CD4-positive, alpha-beta T cell (primary cell): Measurements from ENCODE around the gene HMGA1. TPM values are rescaled to one million over a fixed set of nuclear protein-coding genes. Genes with fewer than 3 reads are reported as not detected.
A peak's percentile ranks its signal among the peaks of the same experiment; 100 is the strongest.

Source experiments
- ATAC-seq: fragments of 200-7000 bp; cut with Tn5 transposase; one replicate; pipeline ENCODE4 v1.10.0; 2022; ENCODE audit warnings: mild to moderate bottlenecking; ENCODE audit not compliant: poor library complexity
- CTCF ChIA-PET: fragments of 350-600 bp; sonication (Branson Sonifier 250); formaldehyde crosslinking; loops from one replicate; lab custom pipeline; 2021; ENCODE audit warnings: antibody characterized with exemption, inconsistent platforms; lab: Charles Lee
- POLR2A ChIA-PET: fragments of 350-600 bp; sonication (Branson Sonifier 250); formaldehyde crosslinking; loops from one replicate; lab custom pipeline; 2021; ENCODE audit warnings: antibody characterized with exemption, inconsistent platforms; lab: Charles Lee
- DNase-seq, 14 experiments: peaks; one replicate each; pipeline ENCODE4 v3.0.0-alpha.2; 2013 to 2020; ENCODE audit warnings: mixed read lengths in 2 of 14
- H3K27ac ChIP-seq, 2 donors: one replicate each; pipeline versions ENCODE4 v1.5.1 to v1.7.0; 2013; ENCODE audit warnings: low read length in 2 of 2, low read depth in 1 of 2, mild to moderate bottlenecking in 1 of 2
- H3K27me3 ChIP-seq, 2 experiments: 1 replicate in 1 of 2; 2 replicates in 1 of 2; pipeline versions ENCODE4 v1.6.1 to v1.7.0; 2013; ENCODE audit warnings: low read length in 2 of 2, control low read depth in 1 of 2, mild to moderate bottlenecking in 1 of 2, moderate library complexity in 1 of 2; ENCODE audit not compliant: insufficient read depth in 2 of 2, control insufficient read depth in 1 of 2
- H3K36me3 ChIP-seq: one replicate; pipeline ENCODE4 v1.6.1; 2013; ENCODE audit warnings: low read length, control low read depth; ENCODE audit not compliant: insufficient read depth
- H3K4me1 ChIP-seq: one replicate; pipeline ENCODE4 v1.6.1; 2013; ENCODE audit warnings: low read length, control low read depth; ENCODE audit not compliant: insufficient read depth
- H3K4me3 ChIP-seq: one replicate; pipeline ENCODE4 v1.5.1; 2013; ENCODE audit warnings: mild to moderate bottlenecking, low read length, moderate library complexity
- H3K9me3 ChIP-seq, 2 experiments: 1 replicate in 1 of 2; 2 replicates in 1 of 2; pipeline versions ENCODE4 v1.6.1 to v1.7.0; 2013; ENCODE audit warnings: low read length in 2 of 2, mild to moderate bottlenecking in 2 of 2, control low read depth in 1 of 2, moderate library complexity in 1 of 2; ENCODE audit not compliant: control insufficient read depth in 1 of 2, insufficient read depth in 1 of 2
- H3K27ac Mint-ChIP-seq: one replicate; pipeline ENCODE4 v1.8.0; 2020; ENCODE audit warnings: mixed read lengths
- H3K27me3 Mint-ChIP-seq: one replicate; pipeline ENCODE4 v1.8.0; 2021; ENCODE audit warnings: mixed read lengths
- H3K36me3 Mint-ChIP-seq: one replicate; pipeline ENCODE4 v1.8.0; 2021; ENCODE audit warnings: low read depth, mixed read lengths
- H3K4me1 Mint-ChIP-seq: one replicate; pipeline ENCODE4 v1.8.0; 2021; ENCODE audit warnings: low read depth, mixed read lengths
- H3K4me3 Mint-ChIP-seq: one replicate; pipeline ENCODE4 v1.8.0; 2020; ENCODE audit warnings: mild to moderate bottlenecking, mixed read lengths
- H3K9me3 Mint-ChIP-seq: one replicate; pipeline ENCODE4 v1.8.0; 2020; ENCODE audit warnings: mixed read lengths
- CTCF ChIP-seq: fragments of 200-600 bp; IDR thresholded peaks from one replicate; pipeline ENCODE4 v1.8.0; 2022; ENCODE audit warnings: antibody characterized with exemption, mild to moderate bottlenecking
- intact Hi-C, 2 experiments: fragments of 100-400 bp; cut with DNase I in 1 of 2; cut with micrococcal nuclease in 1 of 2; formaldehyde crosslinking; loops; one replicate each; pipeline versions ENCODE4 v1.15.1 to v1.9.0; 2023 to 2025; cut with DNase I, micrococcal nuclease
- total RNA-seq, 174 experiments: library from RNA in 2 of 174; stranded (reverse) in 2 of 174; gene quantifications; one replicate each; pipeline ENCODE4 v1.2.3 and lab custom pipeline; 2021 to 2026

The HMGA1 gene
- total RNA-seq, 2 experiments from 2014 or later = 102 to 107 TPM

GRCh38 chr6:34227761-34228421 is 8.8 kb upstream of the HMGA1 start:
- Mint-ChIP-seq H3K27ac (no peak overlapping the region), H3K9me3 (no peaks in the 10 kb centered on the region), H3K4me3 (no peak overlapping the region), H3K4me1 (peaks cover 6% of the 10 kb centered on the region), H3K36me3 (no peaks in the 10 kb centered on the region), H3K27me3 (no peaks in the 10 kb centered on the region)
- ATAC-seq (no peak), DNase-seq (no peak)
- TF ChIP-seq CTCF = no peak
- ChIA-PET CTCF (no interaction called here), POLR2A (interaction anchor here (2.4 kb wide), 1 partner anchor 9 kb away, joined by 10 read pairs; the partner anchor contains the start of gene HMGA1)
- H3K4me3 ChIP-seq = no peak overlapping the region
- H3K27me3 ChIP-seq = no peaks in the 10 kb centered on the region
- peaks cover 20% of the 10 kb centered on the region for H3K4me1 ChIP-seq
- intact Hi-C loops = no loop called here
- H3K27ac ChIP-seq = no peak overlapping the region
- H3K9me3 ChIP-seq = no peaks in the 10 kb centered on the region
- H3K36me3 ChIP-seq = no peaks in the 10 kb centered on the region

- DNase-seq = no peak
- Histone ChIP-seq H3K36me3 (no peaks in the 10 kb centered on the region), H3K27ac (no peak overlapping the region), H3K4me1 (peaks cover 4% of the 10 kb centered on the region), H3K4me3 (no peak overlapping the region), H3K9me3 (no peaks in the 10 kb centered on the region), H3K27me3 (no peaks in the 10 kb centered on the region)
- ChIA-PET CTCF (no interaction called here), POLR2A (no interaction called here)
- ATAC-seq = no peak
- Mint-ChIP-seq H3K9me3 (no peaks in the 10 kb centered on the region), H3K27me3 (no peaks in the 10 kb centered on the region), H3K36me3 (no peaks in the 10 kb centered on the region), H3K27ac (peak overlapping the region; percentile 24), H3K4me1 (peaks cover 8% of the 10 kb centered on the region), H3K4me3 (no peak overlapping the region)
- no peak for TF ChIP-seq CTCF
- intact Hi-C loops = loop anchor here in 1 of 2 experiments (10.0 kb wide), 1 partner anchor 795 kb away; no protein-coding TSS in a partner anchor
Measured at GRCh38 chr6:34229877-34230276, 6.8 kb upstream of the HMGA1 start.

DNA sequence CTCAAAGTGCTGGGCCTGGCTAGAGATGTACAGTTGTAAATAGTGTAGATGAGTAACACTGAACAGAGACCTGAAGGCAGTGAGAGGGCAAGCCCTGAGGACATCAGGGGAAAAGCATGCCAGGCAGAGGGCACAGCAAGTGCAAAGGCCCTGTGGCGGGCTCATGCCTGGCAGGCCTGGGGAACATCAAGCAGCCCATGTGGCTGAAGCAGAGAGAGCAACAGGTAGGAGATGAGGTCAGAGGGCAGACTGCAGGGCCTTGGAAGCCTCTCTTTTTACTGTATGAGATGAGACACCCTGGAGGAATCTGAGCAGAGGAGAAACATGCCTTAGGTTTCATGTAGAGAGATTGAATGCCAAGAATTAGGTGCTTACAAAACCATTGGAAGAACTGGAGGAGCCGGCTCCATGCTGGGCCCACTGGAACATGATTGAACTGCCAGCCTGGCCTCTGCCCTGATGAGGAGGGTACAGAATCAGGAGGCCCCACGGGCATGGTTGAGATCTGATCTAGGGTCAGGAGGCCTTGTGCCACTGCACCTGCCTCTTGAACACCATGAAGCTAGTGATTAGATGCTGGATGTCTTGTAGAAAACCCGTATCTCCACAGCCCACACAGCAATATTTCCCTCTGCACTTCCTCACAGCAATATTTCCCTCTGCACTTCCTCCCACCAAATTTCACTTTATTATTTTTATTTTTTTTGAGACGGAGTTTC is 5.9 kb upstream of the HMGA1 start:
- Mint-ChIP-seq H3K4me3 (peak overlapping the region; percentile 67), H3K27ac (no peak overlapping the region), H3K36me3 (peaks cover under 1% of the 10 kb centered on the region), H3K9me3 (no peaks in the 10 kb centered on the region), H3K27me3 (no peaks in the 10 kb centered on the region), H3K4me1 (peaks cover 10% of the 10 kb centered on the region)
- ATAC-seq (no peak), DNase-seq (no peak)
- CTCF ChIA-PET = no interaction called here
- Histone ChIP-seq H3K4me1 (peaks cover 8% of the 10 kb centered on the region), H3K4me3 (no peak overlapping the region), H3K27me3 (no peaks in the 10 kb centered on the region), H3K36me3 (no peaks in the 10 kb centered on the region), H3K27ac (no peak overlapping the region), H3K9me3 (no peaks in the 10 kb centered on the region)
- intact Hi-C loops = loop anchor here in 1 of 2 experiments (10.0 kb wide), 1 partner anchor 796 kb away; no protein-coding TSS in a partner anchor
- no peak for TF ChIP-seq CTCF
- POLR2A ChIA-PET = no interaction called here
